ENCODE measurements around the gene EIF5A. TPM values are rescaled to one million over a fixed set of nuclear protein-coding genes. Genes with fewer than 3 reads are reported as not detected.

Gene EIF5A
- total RNA-seq, 2 donors from 2014 or later: 493 to 836 TPM

DNA sequence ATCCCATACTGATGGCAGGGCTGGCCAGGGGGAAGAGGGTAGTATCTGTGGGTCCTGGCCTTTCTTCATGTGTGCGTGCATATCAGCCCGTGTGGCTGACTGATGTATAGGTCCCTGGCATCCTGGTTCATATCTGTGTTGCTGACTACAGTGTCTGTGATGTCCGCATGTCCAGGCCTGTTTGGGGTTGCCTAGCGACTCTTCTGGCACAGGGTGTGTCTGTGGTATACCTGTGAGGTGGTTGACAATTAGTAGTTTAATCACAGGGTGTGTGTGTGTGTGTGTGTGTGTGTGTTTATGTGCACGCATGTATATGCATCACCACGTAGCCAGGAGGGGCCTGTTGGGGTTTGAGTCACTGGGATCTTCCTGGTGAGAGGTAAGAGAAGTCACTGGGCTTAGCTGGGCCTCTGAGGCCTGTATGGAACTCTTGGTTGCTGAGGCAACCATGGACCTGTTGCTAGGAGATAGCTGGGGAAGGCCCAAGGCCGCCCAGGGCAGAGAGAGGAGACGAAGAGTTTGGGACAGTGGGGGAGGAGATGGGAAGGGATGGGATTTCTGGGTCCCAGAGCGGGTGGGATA lies 46.9 kb downstream of the EIF5A start:
- peaks cover 4 to 24% of the 10 kb centered on the region in 2 donors for H3K36me3 Mint-ChIP-seq
- H3K27ac Mint-ChIP-seq: peak overlapping the region; percentile 3 to 14
- H3K9me3 Mint-ChIP-seq: no peaks in the 10 kb centered on the region
- peak; percentile 3 to 22 for ATAC-seq
- no peak for DNase-seq (ENCODE audit: low spot score in 2 of 2)

- H3K9me3 Mint-ChIP-seq: no peaks in the 10 kb centered on the region
- no peak for DNase-seq (ENCODE audit: low spot score in 2 of 2)
- peaks cover 4 to 24% of the 10 kb centered on the region in 2 donors for H3K36me3 Mint-ChIP-seq
- no peak for ATAC-seq
- H3K27ac Mint-ChIP-seq: peak within 1 kb of the TSS; percentile 14 to 29
Observed at GRCh38 chr17:7355053-7355452, 47.6 kb downstream of the EIF5A start, which contains the start of gene TMEM95. Gene TMEM95, plus strand, starts transcription at chr17:7355156. Its CDS starts 49 bp downstream, at chr17:7355205.

DNA sequence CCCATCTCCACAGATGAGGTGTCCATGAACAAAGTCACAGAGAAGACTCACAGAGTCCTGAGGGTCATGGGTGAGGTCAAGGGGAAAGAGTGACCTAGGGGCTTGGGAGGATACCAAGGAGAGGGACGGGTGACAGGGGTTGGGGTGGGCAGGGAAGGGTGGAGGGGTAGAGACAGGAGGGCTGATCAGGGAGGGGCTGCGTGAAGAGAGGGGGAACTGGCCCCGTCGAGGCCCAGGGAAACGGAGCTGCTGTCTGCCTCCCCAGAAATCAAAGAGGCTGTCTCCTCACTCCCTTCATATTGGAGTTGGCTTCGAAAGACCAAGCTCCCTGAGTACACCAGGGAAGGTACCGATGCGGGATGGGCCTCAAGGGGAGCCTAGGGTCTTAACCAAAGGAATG lies 48.1 kb downstream of the EIF5A start:
- ATAC-seq (no peak), DNase-seq (ENCODE audit: low spot score in 2 of 2) (no peak)
- Mint-ChIP-seq H3K36me3 (peaks cover 4 to 19% of the 10 kb centered on the region in 2 donors), H3K9me3 (no peaks in the 10 kb centered on the region), H3K27ac (no peak overlapping the region)

DNA sequence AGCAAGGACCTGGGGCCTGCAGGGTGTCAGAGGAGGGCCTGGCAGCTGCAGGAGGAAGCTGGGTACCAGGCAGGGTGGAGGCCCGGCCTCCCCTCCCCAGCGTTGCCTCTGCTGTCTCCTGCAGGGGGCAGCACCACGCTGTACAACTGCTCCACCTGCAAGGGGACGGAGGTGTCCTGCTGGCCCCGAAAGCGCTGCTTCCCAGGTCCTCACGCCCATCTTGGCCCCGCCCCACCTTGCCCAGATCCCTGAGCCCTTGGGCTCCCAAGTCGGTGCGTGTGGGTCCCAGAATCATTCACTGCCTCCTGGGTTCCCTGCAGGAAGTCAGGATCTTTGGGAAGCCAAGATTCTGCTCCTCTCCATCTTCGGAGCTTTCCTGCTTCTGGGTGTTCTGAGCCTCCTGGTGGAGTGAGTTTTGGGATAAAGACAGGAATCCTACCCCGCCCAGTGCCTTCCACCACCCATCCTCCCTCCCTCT lies 48.7 kb downstream of the EIF5A start:
- peak; percentile 86 to 93 for DNase-seq (ENCODE audit: low spot score in 2 of 2)
- H3K27ac Mint-ChIP-seq: no peak overlapping the region
- H3K9me3 Mint-ChIP-seq: no peaks in the 10 kb centered on the region
- H3K36me3 Mint-ChIP-seq: peaks cover 4 to 13% of the 10 kb centered on the region in 2 donors
- ATAC-seq: peak; percentile 50 to 69

DNA sequence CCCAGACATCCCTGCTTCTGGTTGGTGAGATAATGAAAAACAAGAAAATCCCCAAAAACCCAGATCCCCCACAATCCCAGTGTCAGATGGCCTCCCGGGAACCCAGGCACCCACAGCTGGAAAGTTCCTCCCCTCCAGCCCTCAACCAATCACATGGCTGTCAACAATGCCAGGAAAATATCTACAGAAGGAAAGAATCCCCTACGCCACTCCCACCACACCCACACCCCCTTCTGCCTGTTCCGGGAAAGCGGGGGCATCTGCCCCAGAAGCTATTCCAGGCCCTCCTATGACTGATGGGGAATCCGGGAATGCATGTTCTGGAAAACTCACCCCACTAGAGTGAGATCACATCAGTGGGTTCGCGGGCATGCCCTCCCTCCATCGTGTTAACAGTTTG lies 49.3 kb downstream of the EIF5A start:
- DNase-seq (ENCODE audit: low spot score in 2 of 2) (no peak), ATAC-seq (no peak)
- H3K27ac Mint-ChIP-seq: no peak overlapping the region
- H3K36me3 Mint-ChIP-seq: peaks cover 4 to 8% of the 10 kb centered on the region in 2 donors
- H3K9me3 Mint-ChIP-seq: no peaks in the 10 kb centered on the region

DNA sequence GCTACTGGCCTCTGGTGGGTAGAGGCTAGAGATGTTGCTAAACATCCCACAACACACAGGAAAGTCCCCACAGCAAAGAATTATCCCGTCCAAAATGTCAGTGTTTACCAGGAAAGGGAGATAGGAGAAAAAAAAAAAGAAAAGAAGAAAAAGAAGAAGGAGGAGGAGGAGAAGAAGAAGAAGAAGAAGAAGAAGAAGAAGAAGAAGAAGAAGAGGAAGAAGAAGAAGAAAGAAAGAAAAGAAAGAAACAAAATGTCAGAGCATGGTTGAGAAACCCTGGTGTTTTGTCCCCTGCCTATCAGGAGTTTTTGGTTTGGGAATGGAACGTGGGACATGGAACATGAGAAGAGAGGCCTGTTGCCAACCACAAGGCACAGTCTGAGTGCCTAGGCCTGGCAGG lies 50.0 kb downstream of the EIF5A start:
- no peak for ATAC-seq
- no peak for DNase-seq (ENCODE audit: low spot score in 2 of 2)
- Mint-ChIP-seq H3K27ac (no peak overlapping the region), H3K36me3 (peaks cover 4 to 7% of the 10 kb centered on the region in 2 donors), H3K9me3 (no peaks in the 10 kb centered on the region)

GRCh38 chr17:7361906-7362305 lies 54.5 kb downstream of the EIF5A start:
- no peaks in the 10 kb centered on the region for H3K36me3 Mint-ChIP-seq
- DNase-seq (ENCODE audit: low spot score in 2 of 2): no peak
- ATAC-seq: no peak
- H3K9me3 Mint-ChIP-seq: no peaks in the 10 kb centered on the region
- H3K27ac Mint-ChIP-seq: no peak overlapping the region

Other genes with a start within 250 kb of the EIF5A start
- gene CLEC10A, start 227.4 kb upstream of the EIF5A start, total RNA-seq: not detected
- gene ASGR2, start 192.8 kb upstream of the EIF5A start, total RNA-seq: not detected
- 1 to 10 TPM; 2.0 to 3.9 TPM for gene ASGR1, start 128.3 kb upstream of the EIF5A start, total RNA-seq
- 10 to 100 TPM; 20.1 to 27.1 TPM for gene DLG4, start 87.8 kb upstream of the EIF5A start, total RNA-seq
- 100 to 1,000 TPM; 360 to 445 TPM for gene ACADVL, start 87.7 kb upstream of the EIF5A start, total RNA-seq
- gene DVL2, start 73.1 kb upstream of the EIF5A start, total RNA-seq: 10 to 100 TPM; 56.2 to 73.4 TPM
- 10 to 100 TPM; 25.9 to 52.4 TPM for gene PHF23, start 68.2 kb upstream of the EIF5A start, total RNA-seq
- gene GABARAP, start 65.2 kb upstream of the EIF5A start, total RNA-seq: 100 to 1,000 TPM; 167 to 298 TPM
- gene CTDNEP1, start 55.9 kb upstream of the EIF5A start, total RNA-seq: 100 to 1,000 TPM; 171 to 179 TPM
- gene ELP5, start 55.4 kb upstream of the EIF5A start, total RNA-seq: 10 to 100 TPM; 45.6 to 62.3 TPM
- gene CLDN7, start 45.1 kb upstream of the EIF5A start, total RNA-seq: 1 to 10 TPM in 1 of 2 donors, under 1 TPM in 1; 0.55 to 1.5 TPM
- gene SLC2A4, start 25.9 kb upstream of the EIF5A start, total RNA-seq: under 1 TPM in 1 of 2 donors, not detected in 1; 0.51 TPM
- gene YBX2, start 13.0 kb upstream of the EIF5A start, total RNA-seq: 1 to 10 TPM in 1 of 2 donors, under 1 TPM in 1; 0.18 to 1.7 TPM
- gene GPS2, start 7.7 kb downstream of the EIF5A start, total RNA-seq: 10 to 100 TPM; 36.3 to 48.6 TPM
- gene NEURL4, start 21.7 kb downstream of the EIF5A start, total RNA-seq: 10 to 100 TPM; 24.8 to 32.7 TPM
- 100 to 1,000 TPM; 400 to 610 TPM for gene ACAP1, start 28.9 kb downstream of the EIF5A start, total RNA-seq
- 10 to 100 TPM in 1 of 2 donors, 1 to 10 TPM in 1; 3.6 to 10.1 TPM for gene KCTD11, start 44.5 kb downstream of the EIF5A start, total RNA-seq
- gene TMEM95, start 47.5 kb downstream of the EIF5A start, total RNA-seq: under 1 TPM in 1 of 2 donors, not detected in 1; 0.21 TPM
- gene TNK1, start 73.5 kb downstream of the EIF5A start, total RNA-seq: 1 to 10 TPM; 2.7 to 5.3 TPM
- gene PLSCR3, start 86.9 kb downstream of the EIF5A start, total RNA-seq: 10 to 100 TPM; 58.2 to 77.5 TPM
- gene TMEM256, start 96.5 kb downstream of the EIF5A start, total RNA-seq: 100 to 1,000 TPM in 1 of 2 donors, 10 to 100 TPM in 1; 78.9 to 114 TPM
- gene NLGN2, start 100.2 kb downstream of the EIF5A start, total RNA-seq: 10 to 100 TPM; 14.5 to 15.8 TPM
- gene SPEM1, start 112.7 kb downstream of the EIF5A start, total RNA-seq: not detected
- under 1 TPM in 1 of 2 donors, not detected in 1; 0.14 TPM for gene SPEM2, start 118.0 kb downstream of the EIF5A start, total RNA-seq
- gene SPEM3, start 121.2 kb downstream of the EIF5A start, total RNA-seq: not detected
- gene TMEM102, start 127.8 kb downstream of the EIF5A start, total RNA-seq: 10 to 100 TPM in 1 of 2 donors, 1 to 10 TPM in 1; 9.2 to 13.2 TPM
- 10 to 100 TPM in 1 of 2 donors, 1 to 10 TPM in 1; 2.6 to 35.5 TPM for gene FGF11, start 131.9 kb downstream of the EIF5A start, total RNA-seq
- gene CHRNB1, start 137.4 kb downstream of the EIF5A start, total RNA-seq: 10 to 100 TPM; 12.1 to 17.6 TPM
- gene ZBTB4, start 172.0 kb downstream of the EIF5A start, total RNA-seq: 10 to 100 TPM; 21.8 to 26.5 TPM
- not detected for gene SLC35G6, start 173.8 kb downstream of the EIF5A start, total RNA-seq
- gene POLR2A, start 176.7 kb downstream of the EIF5A start, total RNA-seq: 100 to 1,000 TPM; 280 to 333 TPM
- gene TNFSF12, start 241.4 kb downstream of the EIF5A start, total RNA-seq: 10 to 100 TPM; 16.4 to 18.9 TPM

All from activated naive CD4-positive, alpha-beta T cell treated with anti-CD3 and anti-CD28 coated beads, Interleukin-2, amount 50 U/mL, for 72 hours (primary cell).